ENCODE results near the gene COL18A1.

GRCh38 chr21:45515241-45516061, 110.5 kb downstream of the COL18A1 start:
- TF ChIP-seq GABPA (IDR thresholded peaks at IDR 0.05; ENCODE audit: low read depth) (no peak), CHD2 (IDR thresholded peaks at IDR 0.05; ENCODE audit: low read length, partially characterized antibody) (no peak)
- TF ChIP-seq, protein P1, sequence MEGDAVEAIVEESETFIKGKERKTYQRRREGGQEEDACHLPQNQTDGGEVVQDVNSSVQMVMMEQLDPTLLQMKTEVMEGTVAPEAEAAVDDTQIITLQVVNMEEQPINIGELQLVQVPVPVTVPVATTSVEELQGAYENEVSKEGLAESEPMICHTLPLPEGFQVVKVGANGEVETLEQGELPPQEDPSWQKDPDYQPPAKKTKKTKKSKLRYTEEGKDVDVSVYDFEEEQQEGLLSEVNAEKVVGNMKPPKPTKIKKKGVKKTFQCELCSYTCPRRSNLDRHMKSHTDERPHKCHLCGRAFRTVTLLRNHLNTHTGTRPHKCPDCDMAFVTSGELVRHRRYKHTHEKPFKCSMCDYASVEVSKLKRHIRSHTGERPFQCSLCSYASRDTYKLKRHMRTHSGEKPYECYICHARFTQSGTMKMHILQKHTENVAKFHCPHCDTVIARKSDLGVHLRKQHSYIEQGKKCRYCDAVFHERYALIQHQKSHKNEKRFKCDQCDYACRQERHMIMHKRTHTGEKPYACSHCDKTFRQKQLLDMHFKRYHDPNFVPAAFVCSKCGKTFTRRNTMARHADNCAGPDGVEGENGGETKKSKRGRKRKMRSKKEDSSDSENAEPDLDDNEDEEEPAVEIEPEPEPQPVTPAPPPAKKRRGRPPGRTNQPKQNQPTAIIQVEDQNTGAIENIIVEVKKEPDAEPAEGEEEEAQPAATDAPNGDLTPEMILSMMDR (IDR thresholded peaks at IDR 0.05) = no peak
